OCI-LY7 (cell line): Measurements from ENCODE around the gene UNC5B.

Experiments
- CTCF ChIP-seq: fragments of 200-600 bp; sonication (generic); conservative IDR thresholded peaks from 2 replicates; pipeline ENCODE4 v1.5.1; 2014; ENCODE audit warnings: mild to moderate bottlenecking, antibody characterized with exemption, low read length, moderate library complexity, mixed read lengths
- EZH2phosphoT487 ChIP-seq: fragments of 200-600 bp; sonication (generic); IDR thresholded peaks from 2 replicates; pipeline ENCODE4 v1.6.1; 2018; ENCODE audit warnings: low read depth, borderline replicate concordance, mild to moderate bottlenecking, mixed run types, antibody characterized with exemption, low read length, moderate library complexity, mixed read lengths

DNA sequence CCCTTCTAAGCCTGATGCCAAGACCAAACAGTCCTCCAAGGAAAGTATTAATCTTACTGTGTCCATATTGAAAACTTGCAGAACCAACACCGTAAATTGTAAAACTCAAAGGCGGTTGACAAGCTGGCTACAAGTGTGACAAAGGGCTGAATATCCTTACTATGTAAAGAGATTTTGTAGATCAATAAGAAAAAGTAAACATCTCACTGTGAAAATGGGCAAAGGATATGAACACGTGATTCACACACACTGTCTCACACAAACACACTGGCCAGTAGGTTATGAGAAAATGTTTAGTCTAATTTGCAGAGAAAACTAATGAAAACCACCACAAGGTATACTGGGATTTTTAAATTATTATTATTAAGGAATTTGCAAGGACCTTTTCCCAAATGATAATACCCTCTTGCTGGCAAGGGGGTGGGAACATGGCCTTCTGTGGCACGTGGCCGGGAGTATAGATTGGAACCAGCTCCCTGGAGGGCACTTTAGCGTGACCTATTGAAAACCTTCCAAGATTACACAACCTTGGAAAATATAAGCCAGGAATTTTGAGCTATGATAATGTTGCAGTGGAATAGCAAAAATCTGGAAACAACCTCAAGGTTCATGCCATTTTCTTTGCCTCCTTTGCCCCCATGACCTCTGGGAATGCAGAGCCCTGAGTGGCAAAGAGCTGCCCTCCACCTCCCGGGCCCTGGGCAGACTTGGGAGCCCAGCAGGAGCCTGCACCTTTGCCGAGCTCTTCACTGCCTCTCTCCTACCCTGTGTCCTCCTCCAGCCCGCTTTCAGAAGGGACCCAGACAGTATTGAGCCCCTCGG lies 80.5 kb downstream of the UNC5B start:
- TF ChIP-seq CTCF (no peak), EZH2phosphoT487 (no peak)
